Bronchial epithelial cell (primary cell): Measurements from ENCODE around the gene MSANTD1. TPM values are rescaled to one million over a fixed set of nuclear protein-coding genes. Genes with fewer than 3 reads are reported as not detected.
A peak's percentile ranks its signal among the peaks of the same experiment; 100 is the strongest.

Experiments
- DNase-seq: peaks from one replicate; pipeline ENCODE4 v3.0.0-alpha.2; 2010; ENCODE audit warnings: low read depth
- FAIRE-seq: peaks from 2 replicates; lab custom pipeline; 2011; peaks lifted over from hg19 to GRCh38; lab: Jason Lieb, UNC
- H3K27me3 ChIP-seq: 2 replicates; pipeline ENCODE4 v1.5.1; 2011; ENCODE audit warnings: low read length; ENCODE audit not compliant: control insufficient read depth, insufficient read depth
- H3K36me3 ChIP-seq: 2 replicates; pipeline ENCODE4 v1.5.1; 2011; ENCODE audit warnings: low read length; ENCODE audit not compliant: control insufficient read depth, insufficient read depth
- H3K4me3 ChIP-seq: 2 replicates; pipeline ENCODE4 v1.5.1; 2011; ENCODE audit warnings: mild to moderate bottlenecking, low read depth, low read length, control low read depth
- CTCF ChIP-seq: IDR thresholded peaks from 2 replicates; pipeline ENCODE4 v1.5.1; 2011; ENCODE audit warnings: mild to moderate bottlenecking, moderate library complexity, low read length, control low read depth, inconsistent platforms; ENCODE audit not compliant: insufficient read depth, severe bottlenecking
- total RNA-seq: library from RNA; depleted of rRNA; stranded (reverse); fragments of >200 nt; gene quantifications from 2 replicates; pipeline ENCODE4 v1.2.1, GENCODE V29; 2014

MSANTD1 gene
- total RNA-seq, 1 donor from 2014 or later, result 0.26 TPM

- Histone ChIP-seq H3K36me3 (peaks cover 26% of the 10 kb centered on the region), H3K4me3 (no peak overlapping the region), H3K27me3 (no peaks in the 10 kb centered on the region)
- no peak for TF ChIP-seq CTCF
- DNase-seq, result no peak
- no peak for FAIRE-seq
These were observed 22.0 kb upstream of the MSANTD1 start for GRCh38 chr4:3226944-3227343.

- no peak overlapping the region for H3K4me3 ChIP-seq
- DNase-seq, result no peak
- TF ChIP-seq CTCF, result no peak
- H3K27me3 ChIP-seq, result no peaks in the 10 kb centered on the region
- FAIRE-seq, result peak; percentile 81
- H3K36me3 ChIP-seq, result peaks cover 27% of the 10 kb centered on the region
These were observed 20.9 kb upstream of the MSANTD1 start for GRCh38 chr4:3227878-3228675.

GRCh38 chr4:3228881-3229280 is 20.1 kb upstream of the MSANTD1 start:
- FAIRE-seq, result no peak
- H3K36me3 ChIP-seq, result peaks cover 22% of the 10 kb centered on the region

GRCh38 chr4:3229328-3229727 is 19.6 kb upstream of the MSANTD1 start:
- peaks cover 22% of the 10 kb centered on the region for H3K36me3 ChIP-seq
- TF ChIP-seq CTCF, result no peak
- DNase-seq (no peak), FAIRE-seq (peak; percentile 99)
- H3K27me3 ChIP-seq, result no peaks in the 10 kb centered on the region
- no peak overlapping the region for H3K4me3 ChIP-seq

More at GRCh38 chr4:3228881-3229280, 20.1 kb upstream of the MSANTD1 start:
- DNase-seq, result no peak
- H3K4me3 ChIP-seq, result no peak overlapping the region
- TF ChIP-seq CTCF, result no peak
- H3K27me3 ChIP-seq, result no peaks in the 10 kb centered on the region

GRCh38 chr4:3229964-3230363 is 19.0 kb upstream of the MSANTD1 start:
- H3K36me3 ChIP-seq, result peaks cover 26% of the 10 kb centered on the region

More at GRCh38 chr4:3229964-3230363, 19.0 kb upstream of the MSANTD1 start:
- H3K4me3 ChIP-seq, result no peak overlapping the region
- TF ChIP-seq CTCF, result no peak
- DNase-seq (no peak), FAIRE-seq (peak; percentile 13)
- no peaks in the 10 kb centered on the region for H3K27me3 ChIP-seq
